Measurements from ENCODE around the gene HMG20B. TPM values are rescaled to one million over a fixed set of nuclear protein-coding genes. Genes with fewer than 3 reads are reported as not detected.

Gene HMG20B
- total and polyA plus RNA-seq, 2 experiments from 2014 or later: 62.6 to 82.3 TPM

- no peaks in the 10 kb centered on the region for H4K20me1 ChIP-seq (ENCODE audit: insufficient read depth, poor library complexity, severe bottlenecking)
- no peak overlapping the region for H2AFZ ChIP-seq
- H3K4me2 ChIP-seq: no peak overlapping the region
- peaks cover 10% of the 10 kb centered on the region for H3K4me1 ChIP-seq (ENCODE audit: insufficient read depth)
- H3K9me3 ChIP-seq (ENCODE audit: low read depth): no peaks in the 10 kb centered on the region
- no peaks in the 10 kb centered on the region for H3K79me2 ChIP-seq
- no peaks in the 10 kb centered on the region for H3K9me2 ChIP-seq (replicated peaks; ENCODE audit: insufficient read depth)
- H3K27me3 ChIP-seq: peaks cover 7% of the 10 kb centered on the region
- DNase-seq (ENCODE audit: low spot score): no peak
- no peak overlapping the region for H3K4me3 ChIP-seq
- no peak for TF ChIP-seq CTCF (IDR thresholded peaks at IDR 0.05; ENCODE audit: poor library complexity)
- no peak for TF ChIP-seq EZH2 (IDR thresholded peaks at IDR 0.05; ENCODE audit: borderline replicate concordance)
- no peak for TF ChIP-seq EZH2phosphoT487 (IDR thresholded peaks at IDR 0.05; ENCODE audit: low read depth, severe bottlenecking, unreplicated experiment)
- H3K36me3 ChIP-seq (replicated peaks; ENCODE audit: insufficient read depth, low read depth): no peaks in the 10 kb centered on the region
- WGBS (ENCODE audit: low lambda C conversion rate, missing lambda C conversion rate): 97% methylated on average over 36 of the region's 36 CpGs
- H3K27ac ChIP-seq: no peak overlapping the region
These were observed 39.1 kb downstream of the HMG20B start for GRCh38 chr19:3611841-3612240.

- H3K4me2 ChIP-seq: no peak overlapping the region
- H3K4me1 ChIP-seq (ENCODE audit: insufficient read depth): peaks cover 5% of the 10 kb centered on the region
- H3K79me2 ChIP-seq: no peaks in the 10 kb centered on the region
- H2AFZ ChIP-seq: no peak overlapping the region
- no peaks in the 10 kb centered on the region for H3K9me3 ChIP-seq (ENCODE audit: low read depth)
- no peaks in the 10 kb centered on the region for H3K9me2 ChIP-seq (replicated peaks; ENCODE audit: insufficient read depth)
- H4K20me1 ChIP-seq (ENCODE audit: insufficient read depth, poor library complexity, severe bottlenecking): no peaks in the 10 kb centered on the region
- H3K27me3 ChIP-seq: peaks cover 2% of the 10 kb centered on the region
- DNase-seq (ENCODE audit: low spot score): no peak
- H3K36me3 ChIP-seq (replicated peaks; ENCODE audit: insufficient read depth, low read depth): no peaks in the 10 kb centered on the region
- no peak overlapping the region for H3K4me3 ChIP-seq
- no peak for TF ChIP-seq EZH2phosphoT487 (IDR thresholded peaks at IDR 0.05; ENCODE audit: low read depth, severe bottlenecking, unreplicated experiment)
- TF ChIP-seq CTCF (IDR thresholded peaks at IDR 0.05; ENCODE audit: poor library complexity): no peak
- no peak for TF ChIP-seq EZH2 (IDR thresholded peaks at IDR 0.05; ENCODE audit: borderline replicate concordance)
- WGBS (ENCODE audit: low lambda C conversion rate, missing lambda C conversion rate): 98% methylated on average over 28 of the region's 33 CpGs
- H3K27ac ChIP-seq: no peak overlapping the region
These were observed 39.6 kb downstream of the HMG20B start for GRCh38 chr19:3612330-3612729.

GRCh38 chr19:3612901-3613741, 40.4 kb downstream of the HMG20B start:
- Histone ChIP-seq H3K4me3 (no peak overlapping the region), H3K79me2 (no peaks in the 10 kb centered on the region), H3K27ac (no peak overlapping the region), H4K20me1 (ENCODE audit: insufficient read depth, poor library complexity, severe bottlenecking) (no peaks in the 10 kb centered on the region), H3K4me1 (ENCODE audit: insufficient read depth) (no peaks in the 10 kb centered on the region), H3K27me3 (no peaks in the 10 kb centered on the region), H2AFZ (no peak overlapping the region), H3K9me3 (ENCODE audit: low read depth) (no peaks in the 10 kb centered on the region), H3K4me2 (no peak overlapping the region), H3K36me3 (replicated peaks; ENCODE audit: insufficient read depth, low read depth) (no peaks in the 10 kb centered on the region), H3K9me2 (replicated peaks; ENCODE audit: insufficient read depth) (no peaks in the 10 kb centered on the region)
- TF ChIP-seq EZH2phosphoT487 (IDR thresholded peaks at IDR 0.05; ENCODE audit: low read depth, severe bottlenecking, unreplicated experiment) (no peak), EZH2 (IDR thresholded peaks at IDR 0.05; ENCODE audit: borderline replicate concordance) (no peak), CTCF (IDR thresholded peaks at IDR 0.05; ENCODE audit: poor library complexity) (no peak)
- 95% methylated on average over 48 of the region's 79 CpGs for WGBS (ENCODE audit: low lambda C conversion rate, missing lambda C conversion rate)
- DNase-seq (ENCODE audit: low spot score): no peak
